Frontal cortex (tissue), 4 donors: ENCODE data around the gene APPBP2. TPM values are rescaled to one million over a fixed set of nuclear protein-coding genes. Genes with fewer than 3 reads are reported as not detected.
A peak's percentile ranks its signal among the peaks of the same experiment; 100 is the strongest.
"Not testable (repeated sequence)": the region's sequence is repeated elsewhere in the genome, so short reads cannot be mapped to it uniquely, and the experiment has no call there.

Experiments
- DNase-seq, 2 donors: peaks; one replicate each; pipeline ENCODE4 v3.0.0; 2012; ENCODE audit warnings: low spot score in 2 of 2
- FAIRE-seq: peaks from 2 replicates; lab custom pipeline; 2012; peaks lifted over from hg19 to GRCh38; lab: Jason Lieb, UNC
- total RNA-seq: library from RNA; depleted of rRNA; stranded (reverse); fragments of >200 nt; gene quantifications from one replicate; pipeline ENCODE4 v1.2.3, GENCODE V29; 2014
- donor health status: control.
- donor health status: control.
- donor health status: control.

APPBP2 gene
- total RNA-seq, 1 donor from 2014 or later: 72.2 TPM

- DNase-seq: no peak
- no peak for FAIRE-seq
These were observed 78.7 kb downstream of the APPBP2 start for GRCh38 chr17:60447375-60447774.

GRCh38 chr17:60445144-60445543 lies 80.9 kb downstream of the APPBP2 start:
- DNase-seq (no peak), FAIRE-seq (no peak)

GRCh38 chr17:60443713-60444112 lies 82.3 kb downstream of the APPBP2 start:
- FAIRE-seq: no peak
- DNase-seq: no peak

GRCh38 chr17:60442271-60443173 lies 83.5 kb downstream of the APPBP2 start:
- DNase-seq (no peak), FAIRE-seq (no peak)

GRCh38 chr17:60439501-60439900 lies 86.5 kb downstream of the APPBP2 start:
- DNase-seq (no peak), FAIRE-seq (no peak)

- no peak for FAIRE-seq
- DNase-seq: no peak
These were observed 89.4 kb downstream of the APPBP2 start for GRCh38 chr17:60436676-60437075.

GRCh38 chr17:60435244-60436167 lies 90.5 kb downstream of the APPBP2 start:
- DNase-seq (peak; percentile 63 to 83), FAIRE-seq (peak; percentile 73)

GRCh38 chr17:60433021-60433997 lies 92.7 kb downstream of the APPBP2 start:
- not testable (repeated sequence) for DNase-seq, FAIRE-seq

GRCh38 chr17:60430561-60430960 lies 95.5 kb downstream of the APPBP2 start:
- not testable (repeated sequence) for FAIRE-seq

GRCh38 chr17:60428491-60428890 lies 97.6 kb downstream of the APPBP2 start:
- not testable (repeated sequence) for DNase-seq, FAIRE-seq

More at GRCh38 chr17:60430561-60430960, 95.5 kb downstream of the APPBP2 start:
- not testable (repeated sequence) for DNase-seq

- DNase-seq: no peak
- FAIRE-seq: no peak
These were observed 99.4 kb downstream of the APPBP2 start for GRCh38 chr17:60426596-60426995.

- FAIRE-seq (no peak), DNase-seq (no peak)
These were observed 100.4 kb downstream of the APPBP2 start for GRCh38 chr17:60425626-60426025.

GRCh38 chr17:60423865-60424264 lies 102.2 kb downstream of the APPBP2 start:
- FAIRE-seq: no peak

GRCh38 chr17:60422162-60422665 lies 103.8 kb downstream of the APPBP2 start, which contains the start of gene CHCT1:
TSS of gene CHCT1 (plus strand) at chr17:60422489. CDS start at chr17:60422593, 104 bp downstream.
- DNase-seq: no peak

More at GRCh38 chr17:60423865-60424264, 102.2 kb downstream of the APPBP2 start:
- no peak for DNase-seq

GRCh38 chr17:60421273-60422161 lies 104.5 kb downstream of the APPBP2 start:
- DNase-seq: peak; percentile 68 to 79
- FAIRE-seq: no peak

More at GRCh38 chr17:60422162-60422665, 103.8 kb downstream of the APPBP2 start, which contains the start of gene CHCT1:
- FAIRE-seq: no peak

- FAIRE-seq: peak; percentile 70
These were observed 106.2 kb downstream of the APPBP2 start for GRCh38 chr17:60419875-60420274.

GRCh38 chr17:60419003-60419402 lies 107.0 kb downstream of the APPBP2 start:
- not testable (repeated sequence) for DNase-seq, FAIRE-seq

More at GRCh38 chr17:60419875-60420274, 106.2 kb downstream of the APPBP2 start:
- DNase-seq: not testable (repeated sequence)
